HTR-8/SVneo (cell line): Measurements from ENCODE around the gene HUNK.
"Not testable (repeated sequence)": the region's sequence is repeated elsewhere in the genome, so short reads cannot be mapped to it uniquely, and the experiment has no call there.

Experiments used
- DNase-seq: peaks from one replicate; pipeline ENCODE4 v3.0.0; 2011; ENCODE audit warnings: low spot score, mixed read lengths; ENCODE audit not compliant: insufficient read length
- FAIRE-seq: peaks from 2 replicates; lab custom pipeline; 2011; peaks lifted over from hg19 to GRCh38; lab: Jason Lieb, UNC

HUNK gene

GRCh38 chr21:32034850-32035249, 162.0 kb downstream of the HUNK start:
- FAIRE-seq (no peak), DNase-seq (no peak)

GRCh38 chr21:32035617-32036016, 162.8 kb downstream of the HUNK start:
- DNase-seq (no peak), FAIRE-seq (no peak)

GRCh38 chr21:32036756-32037155, 163.9 kb downstream of the HUNK start:
- FAIRE-seq = no peak
- DNase-seq = no peak

- not testable (repeated sequence) for DNase-seq, FAIRE-seq
These were observed 165.9 kb downstream of the HUNK start for GRCh38 chr21:32038751-32039150.

GRCh38 chr21:32043458-32043857, 170.6 kb downstream of the HUNK start:
- no peak for DNase-seq
- FAIRE-seq = no peak

GRCh38 chr21:32044205-32045180, 171.7 kb downstream of the HUNK start:
- DNase-seq (no peak), FAIRE-seq (no peak)

- DNase-seq (no peak), FAIRE-seq (no peak)
These were observed 173.4 kb downstream of the HUNK start for GRCh38 chr21:32046191-32046590.

- DNase-seq = no peak
- no peak for FAIRE-seq
These were observed 175.5 kb downstream of the HUNK start for GRCh38 chr21:32048353-32048752.
